Neural crest cell (in vitro differentiated cells): ENCODE results near the gene NKIRAS1. TPM values are rescaled to one million over a fixed set of nuclear protein-coding genes. Genes with fewer than 3 reads are reported as not detected.

Source experiments
- DNase-seq: peaks from one replicate; pipeline ENCODE4 v3.0.0; 2021; ENCODE audit warnings: low read depth, mixed read lengths, low spot score
- H3K27ac Mint-ChIP-seq: one replicate; pipeline ENCODE4 v1.8.0; 2021; ENCODE audit warnings: mild to moderate bottlenecking, mixed read lengths; ENCODE audit not compliant: unreplicated experiment
- H3K27me3 Mint-ChIP-seq: 2 replicates; pipeline ENCODE4 v1.8.0; 2021; ENCODE audit warnings: low read depth, mild to moderate bottlenecking, mixed read lengths
- H3K36me3 Mint-ChIP-seq: 2 replicates; pipeline ENCODE4 v1.8.0; 2021; ENCODE audit warnings: low read depth, mild to moderate bottlenecking, mixed read lengths
- H3K4me1 Mint-ChIP-seq: 2 replicates; pipeline ENCODE4 v1.8.0; 2021; ENCODE audit warnings: mixed read lengths
- H3K4me3 Mint-ChIP-seq: one replicate; pipeline ENCODE4 v1.8.0; 2021; ENCODE audit warnings: mild to moderate bottlenecking, mixed read lengths
- H3K9me3 Mint-ChIP-seq: 2 replicates; pipeline ENCODE4 v1.8.0; 2021; ENCODE audit warnings: mixed read lengths
- CTCF ChIP-seq: fragments of 200-600 bp; sonication (generic); conservative IDR thresholded peaks from 2 replicates; pipeline ENCODE4 v1.5.0; 2021; ENCODE audit warnings: antibody characterized with exemption, mild to moderate bottlenecking
- total RNA-seq: library from RNA; stranded (reverse); gene quantifications from 2 replicates; pipeline ENCODE4 v1.2.1, GENCODE V29; 2021

The NKIRAS1 gene
- total RNA-seq, 1 donor from 2014 or later: 9.7 TPM

- peaks cover 2% of the 10 kb centered on the region for H3K36me3 Mint-ChIP-seq
- no peaks in the 10 kb centered on the region for H3K9me3 Mint-ChIP-seq
- no peak overlapping the region for H3K4me3 Mint-ChIP-seq
- no peaks in the 10 kb centered on the region for H3K27me3 Mint-ChIP-seq
- H3K27ac Mint-ChIP-seq: no peak overlapping the region
- H3K4me1 Mint-ChIP-seq: peaks cover 61% of the 10 kb centered on the region
- TF ChIP-seq CTCF: no peak
- DNase-seq: no peak
These were observed 49.0 kb downstream of the NKIRAS1 start for GRCh38 chr3:23867838-23868237.

- Mint-ChIP-seq H3K4me1 (peaks cover 61% of the 10 kb centered on the region), H3K36me3 (peaks cover 2% of the 10 kb centered on the region), H3K27ac (peak overlapping the region; percentile 0), H3K9me3 (no peaks in the 10 kb centered on the region), H3K27me3 (no peaks in the 10 kb centered on the region), H3K4me3 (no peak overlapping the region)
- no peak for DNase-seq
- no peak for TF ChIP-seq CTCF
These were observed 49.4 kb downstream of the NKIRAS1 start for GRCh38 chr3:23867400-23867799.

DNA sequence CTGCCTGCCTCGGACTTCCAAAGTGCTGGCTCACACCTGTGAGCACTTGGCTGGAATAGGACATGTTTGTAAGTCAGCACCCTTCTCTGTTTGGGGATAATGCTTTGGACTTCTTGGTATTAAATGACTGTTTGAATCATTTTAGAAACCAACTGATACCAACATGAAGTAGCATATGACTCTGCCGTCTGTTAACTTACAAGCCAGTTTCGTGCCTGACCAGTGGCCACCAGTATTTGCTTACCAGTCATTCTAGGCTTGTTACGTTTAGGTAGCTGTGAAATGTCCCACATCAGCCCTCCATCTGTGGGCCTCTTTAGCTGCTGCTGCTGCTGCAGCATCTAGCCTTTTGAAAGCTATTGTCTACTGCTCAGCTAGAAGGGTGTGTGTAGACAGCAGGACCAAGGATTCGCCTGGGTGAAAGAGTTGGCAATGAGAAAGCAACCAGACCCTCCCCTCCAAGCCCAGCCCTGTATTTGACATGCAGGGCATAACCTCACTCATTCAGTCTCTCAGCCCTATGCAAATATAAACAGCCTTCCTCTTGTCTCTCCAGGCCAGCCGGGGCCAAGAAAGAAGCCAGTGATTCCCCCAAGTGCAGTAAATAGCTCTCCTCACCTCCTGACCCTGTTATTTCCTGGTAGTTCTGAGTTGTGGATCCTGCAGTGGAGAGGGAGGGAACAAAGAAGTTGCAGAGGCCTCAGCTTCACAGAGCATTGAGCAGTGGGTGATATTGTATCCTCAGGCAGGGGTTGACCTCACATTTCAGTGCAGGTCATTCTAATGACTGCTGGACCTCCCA lies 51.0 kb downstream of the NKIRAS1 start:
- TF ChIP-seq CTCF: no peak
- peaks cover 2% of the 10 kb centered on the region for H3K36me3 Mint-ChIP-seq
- peaks cover 75% of the 10 kb centered on the region for H3K4me1 Mint-ChIP-seq
- peak; percentile 57 for DNase-seq
- H3K4me3 Mint-ChIP-seq: peak overlapping the region; percentile 45
- no peaks in the 10 kb centered on the region for H3K27me3 Mint-ChIP-seq
- H3K9me3 Mint-ChIP-seq: no peaks in the 10 kb centered on the region
- H3K27ac Mint-ChIP-seq: peak overlapping the region; percentile 22

- no peak for DNase-seq
- no peaks in the 10 kb centered on the region for H3K27me3 Mint-ChIP-seq
- peaks cover 76% of the 10 kb centered on the region for H3K4me1 Mint-ChIP-seq
- no peak overlapping the region for H3K27ac Mint-ChIP-seq
- H3K9me3 Mint-ChIP-seq: no peaks in the 10 kb centered on the region
- peaks cover 2% of the 10 kb centered on the region for H3K36me3 Mint-ChIP-seq
- TF ChIP-seq CTCF: no peak
- H3K4me3 Mint-ChIP-seq: peak overlapping the region; percentile 6
These were observed 51.9 kb downstream of the NKIRAS1 start for GRCh38 chr3:23864931-23865330.

- Mint-ChIP-seq H3K9me3 (no peaks in the 10 kb centered on the region), H3K27me3 (no peaks in the 10 kb centered on the region), H3K27ac (no peak overlapping the region), H3K4me3 (peak overlapping the region; percentile 38), H3K36me3 (peaks cover 2% of the 10 kb centered on the region), H3K4me1 (peaks cover 77% of the 10 kb centered on the region)
- DNase-seq: no peak
- TF ChIP-seq CTCF: no peak
These were observed 53.7 kb downstream of the NKIRAS1 start for GRCh38 chr3:23863060-23863459.
